ENCODE results near the gene CTDSP2. TPM values are rescaled to one million over a fixed set of nuclear protein-coding genes. Genes with fewer than 3 reads are reported as not detected.

CTDSP2 gene
- total RNA-seq, 1 experiment from 2014 or later = 117 TPM

DNA sequence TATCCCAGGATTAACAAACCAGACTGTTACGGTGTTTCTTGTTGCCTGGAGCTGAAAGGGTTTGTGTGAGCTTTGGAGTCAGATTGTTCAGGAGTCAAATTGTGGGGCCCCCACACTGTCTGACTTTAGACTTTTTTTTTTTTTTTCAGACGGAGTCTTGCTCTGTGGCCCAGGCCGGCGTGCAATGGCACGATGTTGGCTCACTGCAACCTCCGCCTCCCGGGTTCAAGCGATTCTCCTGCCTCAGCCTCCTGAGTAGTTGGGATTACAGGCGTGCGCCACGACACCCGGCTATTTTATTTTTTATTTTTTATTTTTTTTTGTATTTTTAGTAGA lies 63.1 kb downstream of the CTDSP2 start:
- H3K36me3 Mint-ChIP-seq (ENCODE audit: insufficient read depth, unreplicated experiment) = peaks cover 22% of the 10 kb centered on the region
- CTCF ChIA-PET = interaction anchor here (1.1 to 1.2 kb wide), 2 partner anchors 11 to 63 kb away, joined by 3 read pairs; partner anchors contain the start of genes CTDSP2, EEF1AKMT3 and METTL1
- H3K27ac Mint-ChIP-seq (ENCODE audit: unreplicated experiment) = peak overlapping the region; percentile 100
- DNase-seq = no peak
- no peaks in the 10 kb centered on the region for H3K4me1 Mint-ChIP-seq (ENCODE audit: low read depth, unreplicated experiment)
- no peaks in the 10 kb centered on the region for H3K9me3 Mint-ChIP-seq (ENCODE audit: low read depth, unreplicated experiment)
- peak overlapping the region; percentile 100 for H3K4me3 Mint-ChIP-seq (ENCODE audit: low read depth, unreplicated experiment)
- BruUV-seq (replicated peaks) = no TSS peak
- intact Hi-C loops (cut with micrococcal nuclease; ENCODE audit: unreplicated experiment) = no loop called here
- no peaks in the 10 kb centered on the region for H3K27me3 Mint-ChIP-seq (ENCODE audit: unreplicated experiment)
- TF ChIP-seq, protein P1, sequence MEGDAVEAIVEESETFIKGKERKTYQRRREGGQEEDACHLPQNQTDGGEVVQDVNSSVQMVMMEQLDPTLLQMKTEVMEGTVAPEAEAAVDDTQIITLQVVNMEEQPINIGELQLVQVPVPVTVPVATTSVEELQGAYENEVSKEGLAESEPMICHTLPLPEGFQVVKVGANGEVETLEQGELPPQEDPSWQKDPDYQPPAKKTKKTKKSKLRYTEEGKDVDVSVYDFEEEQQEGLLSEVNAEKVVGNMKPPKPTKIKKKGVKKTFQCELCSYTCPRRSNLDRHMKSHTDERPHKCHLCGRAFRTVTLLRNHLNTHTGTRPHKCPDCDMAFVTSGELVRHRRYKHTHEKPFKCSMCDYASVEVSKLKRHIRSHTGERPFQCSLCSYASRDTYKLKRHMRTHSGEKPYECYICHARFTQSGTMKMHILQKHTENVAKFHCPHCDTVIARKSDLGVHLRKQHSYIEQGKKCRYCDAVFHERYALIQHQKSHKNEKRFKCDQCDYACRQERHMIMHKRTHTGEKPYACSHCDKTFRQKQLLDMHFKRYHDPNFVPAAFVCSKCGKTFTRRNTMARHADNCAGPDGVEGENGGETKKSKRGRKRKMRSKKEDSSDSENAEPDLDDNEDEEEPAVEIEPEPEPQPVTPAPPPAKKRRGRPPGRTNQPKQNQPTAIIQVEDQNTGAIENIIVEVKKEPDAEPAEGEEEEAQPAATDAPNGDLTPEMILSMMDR (IDR thresholded peaks at IDR 0.05; ENCODE audit: unreplicated experiment) = no peak

- Mint-ChIP-seq H3K36me3 (ENCODE audit: insufficient read depth, unreplicated experiment) (peaks cover 18% of the 10 kb centered on the region), H3K27me3 (ENCODE audit: unreplicated experiment) (no peaks in the 10 kb centered on the region), H3K9me3 (ENCODE audit: low read depth, unreplicated experiment) (no peaks in the 10 kb centered on the region), H3K4me1 (ENCODE audit: low read depth, unreplicated experiment) (no peaks in the 10 kb centered on the region), H3K4me3 (ENCODE audit: low read depth, unreplicated experiment) (peak within 1 kb of the TSS; percentile 100), H3K27ac (ENCODE audit: unreplicated experiment) (peak within 1 kb of the TSS; percentile 100)
- DNase-seq = peak; percentile 97
- TF ChIP-seq, protein P1 (IDR thresholded peaks at IDR 0.05; ENCODE audit: unreplicated experiment) = peak; percentile 93
- BruUV-seq (replicated peaks) = no TSS peak
- intact Hi-C loops (cut with micrococcal nuclease; ENCODE audit: unreplicated experiment) = no loop called here
- CTCF ChIA-PET = interaction anchor here (1.1 to 1.2 kb wide), 2 partner anchors 11 to 64 kb away, joined by 3 read pairs; partner anchors contain the start of genes CTDSP2, EEF1AKMT3 and METTL1
Measured at GRCh38 chr12:57782608-57783465, 63.7 kb downstream of the CTDSP2 start, which contains the start of gene TSFM. TSS of gene TSFM (plus strand) at chr12:57782787. CDS start at chr12:57782802, 15 bp downstream.

DNA sequence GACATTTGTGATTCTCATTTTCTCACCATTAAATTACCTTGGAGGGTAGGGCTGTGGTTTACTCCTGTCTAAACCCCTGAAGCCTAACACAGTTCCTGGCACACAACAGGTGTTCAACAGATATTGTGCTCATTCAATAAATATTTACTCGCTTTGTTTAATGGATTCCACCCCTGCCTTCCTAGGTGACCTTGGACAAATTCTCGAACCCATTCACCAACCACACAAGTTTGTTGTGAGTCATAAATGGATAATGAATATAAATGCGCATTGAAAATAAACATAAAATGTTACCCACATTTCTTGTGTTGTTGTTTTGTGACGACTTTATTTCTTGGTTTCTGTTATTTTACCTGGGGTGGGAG lies 64.3 kb downstream of the CTDSP2 start:
- peaks cover 18% of the 10 kb centered on the region for H3K36me3 Mint-ChIP-seq (ENCODE audit: insufficient read depth, unreplicated experiment)

GRCh38 chr12:57781801-57782200 lies 64.7 kb downstream of the CTDSP2 start:
- CTCF ChIA-PET = no interaction called here
- H3K9me3 Mint-ChIP-seq (ENCODE audit: low read depth, unreplicated experiment) = no peaks in the 10 kb centered on the region
- H3K27ac Mint-ChIP-seq (ENCODE audit: unreplicated experiment) = no peak overlapping the region
- no peak overlapping the region for H3K4me3 Mint-ChIP-seq (ENCODE audit: low read depth, unreplicated experiment)
- H3K4me1 Mint-ChIP-seq (ENCODE audit: low read depth, unreplicated experiment) = no peaks in the 10 kb centered on the region
- TF ChIP-seq, protein P1 (IDR thresholded peaks at IDR 0.05; ENCODE audit: unreplicated experiment) = no peak
- DNase-seq = no peak
- no TSS peak for BruUV-seq (replicated peaks)
- peaks cover 18% of the 10 kb centered on the region for H3K36me3 Mint-ChIP-seq (ENCODE audit: insufficient read depth, unreplicated experiment)
- intact Hi-C loops (cut with micrococcal nuclease; ENCODE audit: unreplicated experiment) = no loop called here
- no peaks in the 10 kb centered on the region for H3K27me3 Mint-ChIP-seq (ENCODE audit: unreplicated experiment)

More for the DNA sequence above, 64.3 kb downstream of the CTDSP2 start:
- H3K9me3 Mint-ChIP-seq (ENCODE audit: low read depth, unreplicated experiment) = no peaks in the 10 kb centered on the region
- CTCF ChIA-PET = interaction anchor here (1.1 to 1.2 kb wide), 2 partner anchors 10 to 64 kb away, joined by 3 read pairs; partner anchors contain the start of genes CTDSP2, EEF1AKMT3 and METTL1
- intact Hi-C loops (cut with micrococcal nuclease; ENCODE audit: unreplicated experiment) = no loop called here
- BruUV-seq (replicated peaks) = no TSS peak
- TF ChIP-seq, protein P1 (IDR thresholded peaks at IDR 0.05; ENCODE audit: unreplicated experiment) = no peak
- no peak overlapping the region for H3K27ac Mint-ChIP-seq (ENCODE audit: unreplicated experiment)
- DNase-seq = no peak
- H3K4me1 Mint-ChIP-seq (ENCODE audit: low read depth, unreplicated experiment) = no peaks in the 10 kb centered on the region
- no peaks in the 10 kb centered on the region for H3K27me3 Mint-ChIP-seq (ENCODE audit: unreplicated experiment)
- H3K4me3 Mint-ChIP-seq (ENCODE audit: low read depth, unreplicated experiment) = peak overlapping the region; percentile 100

Data from Calu3 (cell line).